GM12878 (cell line): ENCODE results near the gene NUP210L. TPM values are rescaled to one million over a fixed set of nuclear protein-coding genes. Genes with fewer than 3 reads are reported as not detected.
"Not testable (repeated sequence)": the region's sequence is repeated elsewhere in the genome, so short reads cannot be mapped to it uniquely, and the experiment has no call there.

Source experiments
- ATAC-seq: fragments of 200-7000 bp; cut with Tn5 transposase; 3 replicates; pipeline ENCODE4 v1.9.1; 2020; ENCODE audit warnings: mild to moderate bottlenecking, moderate library complexity
- BruUV-seq: library from RNA; stranded (reverse); fragments of 400-500 nt; replicated peaks from 2 replicates; lab custom pipeline; 2021; lab: Mats Ljungman, UMichigan
- CTCF ChIA-PET: fragments of 300-600 bp; sonication (Branson Sonifier 250); formaldehyde crosslinking; extraction: SDS; loops from one replicate; lab custom pipeline; 2021; ENCODE audit warnings: inconsistent platforms; lab: Yijun Ruan, JAX
- POLR2A ChIA-PET: fragments of 350-600 bp; formaldehyde crosslinking; extraction: SDS; loops from one replicate; lab custom pipeline; 2021; ENCODE audit warnings: inconsistent platforms; lab: Charles Lee
- RAD21 ChIA-PET: fragments of 300-600 bp; sonication (Branson Sonifier 250); formaldehyde crosslinking; loops from one replicate; lab custom pipeline; 2023; ENCODE audit warnings: antibody characterized with exemption; ENCODE audit not compliant: unreplicated experiment; lab: Charles Lee
- SMC1A ChIA-PET: fragments of 300-600 bp; sonication (Branson Sonifier 250); formaldehyde crosslinking; loops from one replicate; lab custom pipeline; 2023; ENCODE audit not compliant: unreplicated experiment, uncharacterized antibody; lab: Charles Lee
- DNase-seq: peaks from one replicate; pipeline ENCODE4 v3.0.0-alpha.2; 2011; ENCODE audit warnings: low read depth, low spot score
- FAIRE-seq: peaks from 3 replicates; lab custom pipeline; 2011; peaks lifted over from hg19 to GRCh38; lab: Jason Lieb, UNC
- H2AFZ ChIP-seq: 2 replicates; pipeline ENCODE4 v1.6.0; 2011; ENCODE audit warnings: low read depth, low read length, control low read depth; ENCODE audit not compliant: control insufficient read depth
- H3K27ac ChIP-seq: 2 replicates; pipeline ENCODE4 v1.5.1; 2011; ENCODE audit warnings: control low read depth; ENCODE audit not compliant: control insufficient read depth, insufficient read depth
- H3K27me3 ChIP-seq, 2 experiments: replicated peaks in 1 of 2; 2 replicates each; pipeline versions ENCODE4 v1.6.0 to v1.6.1; 2011; ENCODE audit warnings: low read length in 1 of 2; ENCODE audit not compliant: control insufficient read depth in 2 of 2, insufficient read depth in 2 of 2
- H3K36me3 ChIP-seq, 2 experiments: 2 replicates each; pipeline ENCODE4 v1.5.1; 2011; ENCODE audit warnings: low read length in 1 of 2; ENCODE audit not compliant: control insufficient read depth in 2 of 2, insufficient read depth in 2 of 2
- H3K4me1 ChIP-seq: 2 replicates; pipeline ENCODE4 v1.6.1; 2011; ENCODE audit warnings: mild to moderate bottlenecking, low read length, moderate library complexity, mixed read lengths; ENCODE audit not compliant: control insufficient read depth, insufficient read depth
- H3K4me2 ChIP-seq: 2 replicates; pipeline ENCODE4 v1.6.0; 2011; ENCODE audit warnings: control low read depth; ENCODE audit not compliant: control insufficient read depth, insufficient read depth
- H3K4me3 ChIP-seq: fragments of 200-600 bp; sonication (generic); 2 replicates; pipeline ENCODE4 v1.5.1; 2016
- H3K79me2 ChIP-seq: 2 replicates; pipeline ENCODE4 v1.6.0; 2011; ENCODE audit warnings: low read length; ENCODE audit not compliant: control insufficient read depth, insufficient read depth
- H3K9ac ChIP-seq: 2 replicates; pipeline ENCODE4 v1.8.0; 2011; ENCODE audit warnings: low read length, control low read depth, mixed read lengths; ENCODE audit not compliant: control insufficient read depth, insufficient read depth
- H3K9me3 ChIP-seq: replicated peaks from 3 replicates; pipeline ENCODE4 v1.5.1; 2011; ENCODE audit warnings: mild to moderate bottlenecking, low read length; ENCODE audit not compliant: control insufficient read depth, insufficient read depth
- H4K20me1 ChIP-seq: 2 replicates; pipeline ENCODE4 v1.6.0; 2011; ENCODE audit not compliant: control insufficient read depth, insufficient read depth
- MXI1 ChIP-seq: fragments of 150-350 bp; IDR thresholded peaks from 2 replicates; pipeline ENCODE4 v1.6.1; 2011; ENCODE audit warnings: low read depth, mild to moderate bottlenecking, inconsistent platforms, low read length, improper control_type of control experiment
- PAX8 ChIP-seq: fragments of 450-650 bp; IDR thresholded peaks from 2 replicates; pipeline ENCODE4 v1.6.1; 2017; ENCODE audit warnings: mild to moderate bottlenecking, moderate library complexity
- SREBF1 ChIP-seq: IDR thresholded peaks from 2 replicates; pipeline ENCODE4 v1.6.1; 2012; ENCODE audit warnings: mild to moderate bottlenecking, low read length
- SREBF2 ChIP-seq: IDR thresholded peaks from 2 replicates; pipeline ENCODE4 v1.6.1; 2012; ENCODE audit warnings: mild to moderate bottlenecking, low read length
- WGBS: methylation state at CpG from one replicate; pipeline ENCODE4 v1.1.6; 2016; ENCODE audit warnings: low lambda C conversion rate; ENCODE audit not compliant: insufficient replicate concordance, insufficient coverage; ENCODE audit errors: missing lambda C conversion rate; 5-methylcytosine and 5-hydroxymethylcytosine counted together
- in situ Hi-C: fragments of 300-500 bp; cut with MboI; formaldehyde crosslinking; loops from 9 replicates; pipeline ENCODE4 v1.14.3; 2018; ENCODE audit warnings: mixed read lengths
- intact Hi-C: fragments of 100-400 bp; cut with micrococcal nuclease; formaldehyde crosslinking; loops from one replicate; pipeline ENCODE4 v1.14.2; 2022; ENCODE audit not compliant: unreplicated experiment
- polyA plus RNA-seq, 11 experiments: library from polyadenylated mRNA; depleted of rRNA in 4 of 11; unstranded in 6 of 11; stranded (reverse) in 5 of 11; fragments of >200 nt; fragmentation: Nextera tagmentation in 4 of 11; fragmentation: Illumina TruSeq in 1 of 11; extraction: Ambion mirVana in 4 of 11; extraction: Trizol in 1 of 11; gene quantifications; 1 replicate in 1 of 11; 2 replicates in 10 of 11; pipeline versions ENCODE4 v1.2.1 to v1.2.3, GENCODE V29; 2011 to 2016; ENCODE audit warnings: inconsistent platforms in 2 of 11, missing spikeins in 2 of 11, low read depth in 1 of 11
- total RNA-seq, 4 experiments: library from RNA; depleted of rRNA in 3 of 4; stranded (reverse); fragments of >200 nt in 3 of 4; fragmentation: Illumina TruSeq in 1 of 4; extraction: Trizol in 1 of 4; gene quantifications; 2 replicates each; pipeline versions ENCODE4 v1.2.1 to v1.2.3, GENCODE V29; 2013 to 2021

Gene NUP210L
- total and polyA plus RNA-seq, 10 of the 15 experiments (the other 5 are each of a cell fraction or from before 2014, with no cell fraction given): 0.04 to 0.08 (median 0.07) TPM; not detected in 7

DNA sequence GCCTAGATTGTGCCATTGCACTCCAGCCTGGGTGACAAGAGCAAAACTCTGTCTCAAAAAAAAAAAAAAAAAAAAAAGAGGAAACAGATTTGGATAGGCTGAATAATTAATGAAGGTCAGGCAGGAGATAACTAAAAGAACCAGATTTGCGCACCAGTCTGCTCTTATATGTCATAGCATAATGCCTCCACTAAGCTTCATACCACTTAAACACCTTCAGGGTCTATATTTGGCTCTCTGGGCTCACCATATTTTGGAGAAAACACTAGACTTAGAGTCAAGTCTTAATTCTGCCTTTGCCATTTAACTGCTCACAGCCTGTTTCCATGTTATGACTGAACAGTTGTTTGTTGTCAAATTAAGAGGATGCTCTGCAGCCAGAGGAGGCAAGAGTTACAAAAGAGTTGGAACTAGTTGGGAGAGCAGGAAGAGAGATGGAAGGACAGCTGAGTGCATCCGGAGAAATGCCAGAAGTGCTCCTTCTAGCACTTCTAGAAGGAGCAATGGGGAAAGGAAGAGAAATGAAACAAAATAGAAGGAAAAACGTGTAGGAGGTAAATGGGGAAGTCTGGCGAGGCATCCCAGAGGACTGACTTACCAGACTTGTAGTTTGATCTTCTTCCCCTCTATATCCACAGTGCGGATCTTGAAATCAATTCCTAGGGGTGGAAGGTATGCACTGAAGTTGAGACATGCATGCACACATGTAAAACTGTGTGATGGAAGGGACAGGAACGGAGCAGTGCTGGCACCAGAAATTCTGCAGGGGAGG is 170.6 kb downstream of the NUP210L start:
- WGBS: 72% methylated on average over 6 of the region's 6 CpGs
- no peaks in the 10 kb centered on the region for H3K9me3 ChIP-seq
- no peak overlapping the region for H3K4me3 ChIP-seq
- H3K4me1 ChIP-seq: peaks cover 5% of the 10 kb centered on the region
- no TSS peak for BruUV-seq
- H4K20me1 ChIP-seq: no peaks in the 10 kb centered on the region
- no peak overlapping the region for H3K9ac ChIP-seq
- no peaks in the 10 kb centered on the region for H3K79me2 ChIP-seq
- no peak overlapping the region for H3K27ac ChIP-seq
- no peak for TF ChIP-seq PAX8
- no peak for TF ChIP-seq SREBF1
- no peak for TF ChIP-seq MXI1
- no peak for TF ChIP-seq SREBF2
- ChIA-PET RAD21 (interaction anchor here (0.6 to 3.7 kb wide), 6 partner anchors 19 to 478 kb away, joined by 3 to 42 read pairs (median 10); partner anchors contain the start of genes CREB3L4, GATAD2B and SLC39A1), SMC1A (interaction anchor here (0.7 to 5.2 kb wide), 10 partner anchors 15 to 308 kb away, joined by 3 to 46 read pairs (median 8); partner anchors contain the start of genes CREB3L4, GATAD2B, NPR1 and SLC39A1), POLR2A (interaction anchor here (0.6 to 2.7 kb wide), 6 partner anchors 17 to 320 kb away, joined by 3 to 17 read pairs (median 6); partner anchors contain the start of genes CREB3L4, GATAD2B and SLC39A1), CTCF (interaction anchor here (0.6 to 6.6 kb wide), 8 partner anchors 9 to 307 kb away, joined by 3 to 85 read pairs (median 10); partner anchors contain the start of genes CREB3L4, NPR1 and SLC39A1)
- no peak overlapping the region for H2AFZ ChIP-seq
- in situ Hi-C loops: loop anchor here (10.0 kb wide), 1 partner anchor 190 kb away; no protein-coding TSS in a partner anchor
- intact Hi-C loops: no loop called here
- no peak for ATAC-seq
- H3K27me3 ChIP-seq: no peaks in the 10 kb centered on the region
- no peak for DNase-seq
- no peaks in the 10 kb centered on the region for H3K36me3 ChIP-seq
- FAIRE-seq: no peak
- H3K4me2 ChIP-seq: no peak overlapping the region

DNA sequence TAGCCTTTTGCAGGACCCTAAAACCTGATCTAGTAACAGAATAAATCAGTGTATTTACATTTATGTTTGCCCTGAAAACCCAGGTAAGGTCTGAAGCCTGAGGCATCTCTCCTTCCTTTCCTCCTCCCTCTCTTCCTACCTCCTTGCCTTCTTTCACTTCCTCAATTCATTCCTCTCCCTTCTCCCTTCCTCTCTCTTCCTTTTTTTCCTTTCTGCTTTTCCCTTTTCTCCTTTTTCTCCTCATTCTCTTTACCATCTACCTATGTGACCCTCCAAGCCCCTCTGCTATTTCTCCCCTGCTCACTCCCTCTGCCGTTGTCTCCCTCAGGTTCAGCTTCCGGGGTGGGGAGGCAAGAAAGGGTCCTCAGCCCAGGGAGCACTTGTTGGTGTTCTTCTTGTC is 173.1 kb downstream of the NUP210L start:
- SMC1A ChIA-PET: interaction anchor here (2.2 kb wide), 1 partner anchor 19 kb away, joined by 4 read pairs; the partner anchor contains the start of gene SLC39A1
- H3K36me3 ChIP-seq, H3K27ac ChIP-seq, H3K27me3 ChIP-seq, H2AFZ ChIP-seq, H3K4me1 ChIP-seq, POLR2A ChIA-PET, intact Hi-C loops, H3K4me2 ChIP-seq, H3K4me3 ChIP-seq, DNase-seq, H3K9ac ChIP-seq, ATAC-seq, H3K9me3 ChIP-seq, RAD21 ChIA-PET, FAIRE-seq, H4K20me1 ChIP-seq, H3K79me2 ChIP-seq: not testable (repeated sequence)
- CTCF ChIA-PET: interaction anchor here (2.0 kb wide), 1 partner anchor 161 kb away, joined by 7 read pairs; no protein-coding TSS in a partner anchor
- BruUV-seq: TSS peak; percentile 17
- in situ Hi-C loops: loop anchor here (10.0 kb wide), 1 partner anchor 187 kb away; no protein-coding TSS in a partner anchor
- WGBS: 96% methylated on average over 2 of the region's 2 CpGs

DNA sequence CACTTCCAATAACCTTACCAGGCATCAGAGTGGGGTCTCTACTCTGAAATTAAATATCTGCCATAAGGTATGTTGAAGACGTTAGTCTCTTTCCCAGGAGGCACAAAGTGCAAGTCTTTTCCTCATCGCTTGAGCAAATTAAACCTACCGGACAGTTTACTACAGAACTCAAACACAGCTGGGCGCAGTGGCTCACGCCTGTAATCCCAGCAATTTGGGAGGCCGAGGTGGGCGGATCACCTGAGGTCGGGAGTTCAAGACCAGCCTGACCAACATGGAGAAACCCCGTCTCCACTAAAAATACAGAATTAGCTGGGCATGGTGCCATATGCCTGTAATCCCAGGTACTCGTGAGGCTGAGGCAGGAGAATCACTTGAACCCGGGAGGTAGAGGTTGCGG is 175.8 kb downstream of the NUP210L start:
- RAD21 ChIA-PET: interaction anchor here (1.2 to 3.4 kb wide), 5 partner anchors 9 to 34 kb away, joined by 3 to 42 read pairs (median 20); partner anchors contain the start of genes CREB3L4, DENND4B, RAB13 and RPS27
- H3K9ac ChIP-seq, BruUV-seq, FAIRE-seq, H3K27me3 ChIP-seq, H4K20me1 ChIP-seq, DNase-seq, H2AFZ ChIP-seq, intact Hi-C loops, H3K9me3 ChIP-seq, ATAC-seq, H3K4me2 ChIP-seq, H3K4me1 ChIP-seq, in situ Hi-C loops, H3K36me3 ChIP-seq, H3K27ac ChIP-seq: not testable (repeated sequence)
- CTCF ChIA-PET: interaction anchor here (1.1 to 6.6 kb wide), 5 partner anchors 8 to 182 kb away, joined by 3 to 62 read pairs (median 13); partner anchors contain the start of genes CREB3L4, RAB13 and RPS27
- POLR2A ChIA-PET: interaction anchor here (0.5 to 5.3 kb wide), 4 partner anchors 11 to 116 kb away, joined by 4 to 132 read pairs (median 24); partner anchors contain the start of genes CREB3L4, DENND4B, RPS27 and SLC39A1
- WGBS: 95% methylated on average over 12 of the region's 12 CpGs
- Histone ChIP-seq H3K79me2 (peaks cover 22% of the 10 kb centered on the region), H3K4me3 (peak overlapping the region; percentile 87; the same call in 1 of the 2 replicates)
- SMC1A ChIA-PET: interaction anchor here (1.0 to 5.0 kb wide), 13 partner anchors 7 to 406 kb away, joined by 3 to 82 read pairs (median 4); partner anchors contain the start of genes CREB3L4, GATAD2B, RAB13 and SLC39A1
